Spleen (tissue), 7 donors: ENCODE data around the gene DYSF.

Source experiments
- CTCF ChIP-seq, 11 experiments: fragments of 200-600 bp in 7 of 11; fragments of 450-650 bp in 4 of 11; sonication (generic) in 4 of 11; IDR thresholded peaks in 8 of 11; conservative IDR thresholded peaks in 3 of 11; 1 replicate in 7 of 11; 2 replicates in 4 of 11; pipeline versions ENCODE4 v1.4.0 to v1.8.0; 2016 to 2021; ENCODE audit warnings: antibody characterized with exemption in 11 of 11, inconsistent platforms in 4 of 11, mild to moderate bottlenecking in 1 of 11
- POLR2A ChIP-seq, 3 donors: fragments of 450-650 bp; IDR thresholded peaks; one replicate each; pipeline ENCODE4 v1.5.1; 2017; ENCODE audit warnings: antibody characterized with exemption in 3 of 3, mild to moderate bottlenecking in 1 of 3
- POLR2AphosphoS5 ChIP-seq, 3 donors: sonication (generic); formaldehyde crosslinking; IDR thresholded peaks; one replicate each; pipeline ENCODE4 v1.5.1; 2017; ENCODE audit warnings: antibody characterized with exemption in 3 of 3
- donor health status: DM: no; HTN: no; CAD: no; lungs with moderate emphysema.
- donor health status: DM: no; HTN: no; CAD: no.
- donor health status: DM: no; HTN: no; CAD: no.

DNA sequence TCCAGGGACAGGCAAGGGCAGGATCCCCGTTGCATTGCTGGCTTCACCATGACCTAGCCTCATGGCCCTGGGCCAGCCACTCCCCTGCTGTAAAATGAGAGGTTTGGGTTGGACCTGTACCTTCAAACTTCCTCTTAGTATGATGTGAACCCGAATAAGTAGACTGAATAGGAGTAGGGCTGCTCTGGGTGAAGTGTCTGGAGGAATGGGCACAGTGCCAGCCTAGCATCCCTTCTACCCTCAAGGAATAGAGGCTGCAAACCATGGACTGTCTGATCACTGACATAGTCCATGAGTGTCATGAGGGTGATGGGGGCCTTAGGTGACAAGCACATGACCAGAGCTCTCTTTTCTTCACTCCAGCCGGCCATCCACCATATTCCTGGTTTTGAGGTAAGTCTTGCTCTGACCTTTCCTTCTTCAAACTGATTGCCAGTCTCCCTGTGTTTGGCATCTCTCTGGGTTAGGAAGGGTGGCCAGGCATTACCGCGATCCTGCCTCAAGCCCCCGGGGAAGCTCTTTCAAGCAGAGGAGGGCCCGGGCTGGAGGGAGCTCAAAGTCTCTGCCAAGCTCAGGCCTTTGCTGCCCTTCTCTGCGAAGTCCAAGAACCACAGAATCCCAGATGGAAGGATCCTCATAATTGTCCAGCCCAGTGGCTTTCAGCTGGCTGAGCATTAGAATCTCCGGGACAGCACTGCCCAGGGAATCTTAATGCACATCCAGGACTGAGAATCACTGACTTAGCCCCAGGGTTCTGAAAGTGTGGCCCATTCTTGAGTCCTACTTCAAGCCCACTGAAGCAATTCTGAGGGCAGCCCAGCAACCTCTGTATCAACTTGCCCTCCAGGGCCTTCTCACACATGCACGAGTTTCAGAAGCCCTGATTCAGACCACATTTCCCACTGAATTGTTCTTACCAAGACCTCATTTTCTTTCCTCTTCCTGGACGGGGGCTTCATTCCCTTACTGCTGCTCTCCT, 148.1 kb downstream of the DYSF start:
- TF ChIP-seq CTCF (IDR thresholded peaks at IDR 0.05 in 8 of 11, conservative IDR thresholded peaks at IDR 0.05 in 3 of 11) (no peak), POLR2A (IDR thresholded peaks at IDR 0.05) (no peak), POLR2AphosphoS5 (IDR thresholded peaks at IDR 0.05) (no peak)
